ENCODE results near the gene RXFP3.
A peak's percentile ranks its signal among the peaks of the same experiment; 100 is the strongest.

RXFP3 gene

DNA sequence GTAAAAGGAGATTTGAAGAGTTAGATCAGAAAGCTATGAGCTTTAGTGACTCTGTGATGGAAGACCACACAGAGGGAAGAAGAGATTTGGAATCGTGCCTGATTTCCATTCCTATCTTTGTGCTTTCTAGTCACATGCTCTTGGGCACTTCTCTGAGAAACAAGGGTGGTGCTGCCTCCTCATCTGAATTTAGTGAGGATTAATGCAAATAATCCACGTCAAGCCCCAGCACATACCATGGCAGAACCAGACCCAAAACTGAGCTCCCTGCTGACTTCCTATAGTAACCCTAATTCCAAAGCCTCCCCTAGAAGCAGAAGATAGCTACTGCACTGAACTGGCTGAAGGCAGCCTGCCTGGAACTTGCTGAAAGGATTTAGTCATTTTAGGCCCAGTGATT is 30.6 kb downstream of the RXFP3 start:
- TF ChIP-seq EZH2phosphoT487 (IDR thresholded peaks at IDR 0.05; ENCODE audit: borderline replicate concordance), result no peak
- TF ChIP-seq, protein P1, sequence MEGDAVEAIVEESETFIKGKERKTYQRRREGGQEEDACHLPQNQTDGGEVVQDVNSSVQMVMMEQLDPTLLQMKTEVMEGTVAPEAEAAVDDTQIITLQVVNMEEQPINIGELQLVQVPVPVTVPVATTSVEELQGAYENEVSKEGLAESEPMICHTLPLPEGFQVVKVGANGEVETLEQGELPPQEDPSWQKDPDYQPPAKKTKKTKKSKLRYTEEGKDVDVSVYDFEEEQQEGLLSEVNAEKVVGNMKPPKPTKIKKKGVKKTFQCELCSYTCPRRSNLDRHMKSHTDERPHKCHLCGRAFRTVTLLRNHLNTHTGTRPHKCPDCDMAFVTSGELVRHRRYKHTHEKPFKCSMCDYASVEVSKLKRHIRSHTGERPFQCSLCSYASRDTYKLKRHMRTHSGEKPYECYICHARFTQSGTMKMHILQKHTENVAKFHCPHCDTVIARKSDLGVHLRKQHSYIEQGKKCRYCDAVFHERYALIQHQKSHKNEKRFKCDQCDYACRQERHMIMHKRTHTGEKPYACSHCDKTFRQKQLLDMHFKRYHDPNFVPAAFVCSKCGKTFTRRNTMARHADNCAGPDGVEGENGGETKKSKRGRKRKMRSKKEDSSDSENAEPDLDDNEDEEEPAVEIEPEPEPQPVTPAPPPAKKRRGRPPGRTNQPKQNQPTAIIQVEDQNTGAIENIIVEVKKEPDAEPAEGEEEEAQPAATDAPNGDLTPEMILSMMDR (conservative IDR thresholded peaks at IDR 0.05; ENCODE audit: low read length), result no peak
- Histone ChIP-seq H3K27me3 (ENCODE audit: insufficient read depth, low read length, poor library complexity, severe bottlenecking) (no peaks in the 10 kb centered on the region), H3F3A (ENCODE audit: low read depth) (no peaks in the 10 kb centered on the region), H3K9me3 (ENCODE audit: insufficient read depth, low read depth, low read length) (no peaks in the 10 kb centered on the region), H3K9ac (ENCODE audit: low read depth, low read length, poor library complexity, severe bottlenecking) (no peak overlapping the region), H4K20me1 (ENCODE audit: insufficient read depth, low read length, poor library complexity, severe bottlenecking) (no peaks in the 10 kb centered on the region), H2AFZ (ENCODE audit: low read length) (no peak overlapping the region), H3K4me1 (ENCODE audit: insufficient read depth, low read length, poor library complexity, severe bottlenecking) (peaks cover 8% of the 10 kb centered on the region), H3K4me2 (ENCODE audit: low read depth, low read length, poor library complexity, severe bottlenecking) (no peak overlapping the region), H3K36me3 (ENCODE audit: insufficient read depth, low read length) (no peaks in the 10 kb centered on the region), H3K79me2 (ENCODE audit: insufficient read depth, low read length) (no peaks in the 10 kb centered on the region), H3K9me2 (replicated peaks; ENCODE audit: low read depth, low read length) (no peaks in the 10 kb centered on the region), H3K4me3 (ENCODE audit: low read length, poor library complexity, severe bottlenecking) (no peak overlapping the region)

DNA sequence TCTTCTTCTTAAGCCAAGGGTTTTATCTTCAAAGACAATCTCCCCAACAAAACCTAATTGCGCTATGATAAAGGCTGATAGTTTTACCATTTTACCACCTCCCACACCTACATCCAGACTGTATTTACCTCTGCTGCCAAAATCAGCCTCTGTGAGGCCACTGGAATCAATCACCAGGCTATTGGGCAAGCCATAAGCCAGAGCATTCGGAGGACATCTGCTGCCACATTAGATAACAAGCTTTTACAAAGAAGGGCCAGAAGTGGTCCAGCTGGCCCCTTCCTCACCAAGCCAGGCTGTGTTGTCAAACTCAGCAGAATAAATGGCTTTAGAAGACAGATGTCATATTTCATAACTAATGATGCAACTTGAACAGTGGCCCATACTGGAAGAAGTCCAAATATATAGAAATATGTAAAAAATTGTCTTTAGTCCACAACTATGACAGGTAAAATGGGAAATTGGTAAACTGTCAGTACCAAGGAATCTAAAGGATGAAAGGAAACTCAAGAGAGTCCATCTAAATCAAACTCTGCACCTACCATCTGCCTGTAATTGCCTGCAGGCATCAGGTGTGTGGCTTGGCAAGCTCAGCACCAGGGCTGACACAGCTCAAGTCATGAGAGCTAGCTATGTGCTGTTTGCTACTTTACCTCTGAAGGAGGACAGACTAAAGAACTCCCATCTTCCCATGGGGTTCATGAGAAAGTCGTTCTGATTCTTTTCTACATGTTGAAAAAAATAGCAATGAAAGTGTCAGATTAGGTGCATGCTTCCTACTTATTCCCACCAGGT is 32.2 kb downstream of the RXFP3 start:
- Histone ChIP-seq H3K4me1 (ENCODE audit: insufficient read depth, low read length, poor library complexity, severe bottlenecking) (peaks cover 8% of the 10 kb centered on the region), H2AFZ (ENCODE audit: low read length) (no peak overlapping the region), H3K79me2 (ENCODE audit: insufficient read depth, low read length) (no peaks in the 10 kb centered on the region), H3K4me2 (ENCODE audit: low read depth, low read length, poor library complexity, severe bottlenecking) (no peak overlapping the region), H4K20me1 (ENCODE audit: insufficient read depth, low read length, poor library complexity, severe bottlenecking) (no peaks in the 10 kb centered on the region), H3K27me3 (ENCODE audit: insufficient read depth, low read length, poor library complexity, severe bottlenecking) (no peaks in the 10 kb centered on the region), H3K9ac (ENCODE audit: low read depth, low read length, poor library complexity, severe bottlenecking) (no peak overlapping the region), H3K4me3 (ENCODE audit: low read length, poor library complexity, severe bottlenecking) (no peak overlapping the region), H3K36me3 (ENCODE audit: insufficient read depth, low read length) (no peaks in the 10 kb centered on the region), H3K9me3 (ENCODE audit: insufficient read depth, low read depth, low read length) (no peaks in the 10 kb centered on the region), H3K9me2 (replicated peaks; ENCODE audit: low read depth, low read length) (no peaks in the 10 kb centered on the region), H3F3A (ENCODE audit: low read depth) (no peaks in the 10 kb centered on the region)
- no peak for TF ChIP-seq EZH2phosphoT487 (IDR thresholded peaks at IDR 0.05; ENCODE audit: borderline replicate concordance)
- TF ChIP-seq, protein P1 (conservative IDR thresholded peaks at IDR 0.05; ENCODE audit: low read length), result no peak

DNA sequence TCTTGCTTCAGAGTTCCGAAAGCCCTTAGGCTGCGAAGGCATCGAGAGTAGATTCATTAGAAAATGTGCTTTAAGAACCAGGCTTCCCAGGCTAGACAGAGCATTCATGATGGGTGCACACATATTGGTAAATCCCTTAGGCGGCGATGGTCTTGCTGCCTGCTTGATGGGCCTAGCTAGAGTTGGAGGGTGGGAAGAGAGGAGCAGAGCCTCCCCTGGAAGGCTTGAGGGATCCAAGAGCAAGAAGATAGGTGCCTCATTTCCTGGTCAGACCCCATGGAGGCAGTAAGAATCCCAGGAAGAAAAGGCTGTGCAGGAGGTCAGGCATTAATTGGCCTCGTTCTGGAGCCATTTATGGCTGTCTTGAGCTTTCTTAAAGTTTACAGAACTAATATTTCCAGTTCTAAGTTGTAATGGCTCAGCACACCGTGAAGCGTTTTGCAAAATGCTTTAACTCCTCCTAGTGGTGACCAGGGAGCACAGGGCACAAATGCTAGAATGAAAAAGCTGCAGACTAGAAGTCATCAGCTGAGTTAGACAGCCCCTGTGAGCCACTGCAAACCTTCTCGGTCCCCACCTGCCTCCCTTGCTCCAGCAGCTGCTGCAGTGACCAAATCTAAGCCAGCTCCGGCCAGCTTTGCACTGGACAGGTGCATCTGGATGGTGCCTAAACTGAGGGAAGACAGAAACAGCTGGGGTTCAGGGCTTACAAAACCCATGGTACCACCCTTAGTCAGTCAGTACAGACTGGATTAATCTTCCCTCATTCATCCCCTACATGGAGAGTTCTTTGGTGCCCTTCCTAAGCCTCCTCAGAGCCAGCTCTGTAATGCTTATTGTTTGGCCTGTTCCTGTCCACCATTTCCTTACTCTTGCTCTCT is 33.6 kb downstream of the RXFP3 start:
- Histone ChIP-seq H3K4me2 (ENCODE audit: low read depth, low read length, poor library complexity, severe bottlenecking) (no peak overlapping the region), H3K4me1 (ENCODE audit: insufficient read depth, low read length, poor library complexity, severe bottlenecking) (peaks cover 2% of the 10 kb centered on the region), H3K4me3 (ENCODE audit: low read length, poor library complexity, severe bottlenecking) (no peak overlapping the region), H3F3A (ENCODE audit: low read depth) (no peaks in the 10 kb centered on the region), H3K79me2 (ENCODE audit: insufficient read depth, low read length) (no peaks in the 10 kb centered on the region), H3K9me3 (ENCODE audit: insufficient read depth, low read depth, low read length) (no peaks in the 10 kb centered on the region), H4K20me1 (ENCODE audit: insufficient read depth, low read length, poor library complexity, severe bottlenecking) (no peaks in the 10 kb centered on the region), H3K27me3 (ENCODE audit: insufficient read depth, low read length, poor library complexity, severe bottlenecking) (no peaks in the 10 kb centered on the region), H3K9me2 (replicated peaks; ENCODE audit: low read depth, low read length) (no peaks in the 10 kb centered on the region), H2AFZ (ENCODE audit: low read length) (peak overlapping the region; percentile 84), H3K36me3 (ENCODE audit: insufficient read depth, low read length) (no peaks in the 10 kb centered on the region), H3K9ac (ENCODE audit: low read depth, low read length, poor library complexity, severe bottlenecking) (no peak overlapping the region)
- TF ChIP-seq, protein P1 (conservative IDR thresholded peaks at IDR 0.05; ENCODE audit: low read length), result peak; percentile 88
- no peak for TF ChIP-seq EZH2phosphoT487 (IDR thresholded peaks at IDR 0.05; ENCODE audit: borderline replicate concordance)

Measured in Loucy (cell line).